H9 (cell line): Measurements from ENCODE around the gene HEATR1. TPM values are rescaled to one million over a fixed set of nuclear protein-coding genes. Genes with fewer than 3 reads are reported as not detected.

Experiments
- DNase-seq: peaks from one replicate; pipeline ENCODE4 v3.0.0-alpha.2; 2017
- H2AFZ ChIP-seq: one replicate; pipeline ENCODE4 v1.6.1; 2013; ENCODE audit warnings: mild to moderate bottlenecking, low read length, control low read depth, moderate library complexity
- H2AK5ac ChIP-seq: 2 replicates; pipeline ENCODE4 v1.6.1; 2013; ENCODE audit warnings: low read length, control low read depth, mixed read lengths; ENCODE audit not compliant: insufficient read length
- H2BK120ac ChIP-seq: one replicate; pipeline ENCODE4 v1.6.1; 2013; ENCODE audit warnings: low read depth, mild to moderate bottlenecking, low read length, control low read depth, inconsistent platforms; ENCODE audit not compliant: poor library complexity, severe bottlenecking
- H2BK12ac ChIP-seq: 2 replicates; pipeline ENCODE4 v1.6.1; 2013; ENCODE audit warnings: low read length, control low read depth, mixed read lengths, low read depth; ENCODE audit not compliant: insufficient read length
- H2BK15ac ChIP-seq: 2 replicates; pipeline ENCODE4 v1.6.1; 2013; ENCODE audit warnings: low read depth, low read length, control low read depth
- H2BK20ac ChIP-seq: one replicate; pipeline ENCODE4 v1.6.1; 2013; ENCODE audit warnings: low read depth, mild to moderate bottlenecking, low read length, control low read depth, inconsistent platforms; ENCODE audit not compliant: poor library complexity, severe bottlenecking
- H2BK5ac ChIP-seq: 2 replicates; pipeline ENCODE4 v1.6.1; 2013; ENCODE audit warnings: low read length, control low read depth, mixed read lengths; ENCODE audit not compliant: insufficient read length
- H3K14ac ChIP-seq: 2 replicates; pipeline ENCODE4 v1.6.1; 2013; ENCODE audit warnings: low read length, control low read depth; ENCODE audit not compliant: insufficient read depth
- H3K18ac ChIP-seq: 2 replicates; pipeline ENCODE4 v1.6.1; 2013; ENCODE audit warnings: low read depth, mild to moderate bottlenecking, mixed read lengths, low read length, control low read depth; ENCODE audit not compliant: insufficient read length
- H3K23ac ChIP-seq: 2 replicates; pipeline ENCODE4 v1.6.1; 2013; ENCODE audit warnings: low read length, control low read depth, mixed read lengths, low read depth; ENCODE audit not compliant: insufficient read length
- H3K23me2 ChIP-seq: 2 replicates; pipeline ENCODE4 v1.6.1; 2013; ENCODE audit warnings: low read depth, mild to moderate bottlenecking, mixed read lengths, low read length, control low read depth; ENCODE audit not compliant: insufficient read length, poor library complexity, severe bottlenecking
- H3K27ac ChIP-seq: 2 replicates; pipeline ENCODE4 v1.5.1; 2013; ENCODE audit warnings: low read length, control low read depth, mixed read lengths, low read depth; ENCODE audit not compliant: insufficient read length
- H3K27me3 ChIP-seq: 2 replicates; pipeline ENCODE4 v1.6.1; 2013; ENCODE audit warnings: low read length, control low read depth, inconsistent platforms; ENCODE audit not compliant: insufficient read depth
- H3K4ac ChIP-seq: 2 replicates; pipeline ENCODE4 v1.6.1; 2013; ENCODE audit warnings: low read depth, mild to moderate bottlenecking, control low read depth, inconsistent platforms, low read length, moderate library complexity
- H3K4me1 ChIP-seq: 2 replicates; pipeline ENCODE4 v1.6.1; 2013; ENCODE audit warnings: low read length, control low read depth, inconsistent platforms; ENCODE audit not compliant: insufficient read depth
- H3K4me2 ChIP-seq: 2 replicates; pipeline ENCODE4 v1.6.1; 2013; ENCODE audit warnings: low read length, control low read depth, mixed read lengths; ENCODE audit not compliant: insufficient read length, insufficient read depth
- H3K56ac ChIP-seq: 2 replicates; pipeline ENCODE4 v1.6.1; 2013; ENCODE audit warnings: low read depth, mild to moderate bottlenecking, mixed read lengths, low read length, control low read depth; ENCODE audit not compliant: insufficient read length
- H3K79me1 ChIP-seq: 2 replicates; pipeline ENCODE4 v1.6.1; 2013; ENCODE audit warnings: low read depth, mild to moderate bottlenecking, moderate library complexity, low read length, control low read depth, inconsistent platforms; ENCODE audit not compliant: insufficient read depth, poor library complexity, severe bottlenecking
- H3K79me2 ChIP-seq: 2 replicates; pipeline ENCODE4 v1.6.1; 2013; ENCODE audit warnings: low read length, control low read depth, inconsistent platforms; ENCODE audit not compliant: insufficient read depth
- H3K9ac ChIP-seq: 2 replicates; pipeline ENCODE4 v1.6.1; 2013; ENCODE audit warnings: low read length, control low read depth, mixed read lengths; ENCODE audit not compliant: insufficient read length; ENCODE audit errors: extremely low read depth
- H3K9me3 ChIP-seq: one replicate; pipeline ENCODE4 v1.6.1; 2013; ENCODE audit warnings: low read depth, low read length, inconsistent platforms; ENCODE audit not compliant: control insufficient read depth
- H3T11ph ChIP-seq: one replicate; pipeline ENCODE4 v1.6.1; 2013; ENCODE audit warnings: mild to moderate bottlenecking, low read length, control low read depth, inconsistent platforms
- H4K20me1 ChIP-seq: one replicate; pipeline ENCODE4 v1.6.1; 2013; ENCODE audit not compliant: control insufficient read depth, insufficient read length, insufficient read depth
- H4K5ac ChIP-seq: 2 replicates; pipeline ENCODE4 v1.6.1; 2013; ENCODE audit warnings: low read depth, mild to moderate bottlenecking, mixed read lengths, low read length, control low read depth; ENCODE audit not compliant: insufficient read length
- H4K8ac ChIP-seq: replicated peaks from 2 replicates; pipeline ENCODE4 v1.6.1; 2013; ENCODE audit warnings: low read length, control low read depth, mixed read lengths, low read depth; ENCODE audit not compliant: insufficient read length
- H4K91ac ChIP-seq: 2 replicates; pipeline ENCODE4 v1.6.1; 2013; ENCODE audit warnings: low read depth, mild to moderate bottlenecking, moderate library complexity, mixed read lengths, low read length, control low read depth; ENCODE audit not compliant: insufficient read length
- H3K27ac Mint-ChIP-seq, 3 experiments: 2 replicates in 2 of 3; 3 replicates in 1 of 3; pipeline ENCODE4 v1.8.0; 2020 to 2021; ENCODE audit warnings: mixed read lengths in 3 of 3, mild to moderate bottlenecking in 1 of 3, moderate library complexity in 1 of 3
- H3K27me3 Mint-ChIP-seq: 2 replicates; pipeline ENCODE4 v1.8.0; 2021; ENCODE audit warnings: low read depth, mild to moderate bottlenecking, moderate library complexity, mixed read lengths
- H3K36me3 Mint-ChIP-seq, 3 experiments: 2 replicates in 2 of 3; 3 replicates in 1 of 3; pipeline ENCODE4 v1.8.0; 2020 to 2021; ENCODE audit warnings: low read depth in 3 of 3, mixed read lengths in 3 of 3; ENCODE audit not compliant: insufficient read depth in 1 of 3
- H3K4me1 Mint-ChIP-seq, 2 experiments: 2 replicates each; pipeline ENCODE4 v1.8.0; 2020; ENCODE audit warnings: mixed read lengths in 2 of 2
- H3K4me3 Mint-ChIP-seq, 2 experiments: 2 replicates in 1 of 2; 3 replicates in 1 of 2; pipeline ENCODE4 v1.8.0; 2020 to 2021; ENCODE audit warnings: mild to moderate bottlenecking in 2 of 2, mixed read lengths in 2 of 2, moderate library complexity in 1 of 2
- H3K9me3 Mint-ChIP-seq, 2 experiments: 2 replicates in 1 of 2; 3 replicates in 1 of 2; pipeline ENCODE4 v1.8.0; 2020; ENCODE audit warnings: mild to moderate bottlenecking in 2 of 2, mixed read lengths in 2 of 2, moderate library complexity in 1 of 2
- CTCF ChIP-seq: fragments of 200-600 bp; sonication (generic); conservative IDR thresholded peaks from 3 replicates; pipeline ENCODE4 v1.8.0; 2021; ENCODE audit warnings: antibody characterized with exemption, mild to moderate bottlenecking
- WGBS: extraction: QIAGEN DNeasy Blood & Tissue Kit; methylation state at CpG from one replicate; pipeline ENCODE4 v1.1.7; 2013; ENCODE audit warnings: missing lambda C conversion rate, low lambda C conversion rate, mixed read lengths; ENCODE audit not compliant: insufficient read length; ENCODE audit errors: extremely low coverage; 5-methylcytosine and 5-hydroxymethylcytosine counted together
- total RNA-seq: library from RNA; stranded (reverse); gene quantifications from 2 replicates; pipeline ENCODE4 v1.2.1, GENCODE V29; 2021

HEATR1 gene
- total RNA-seq, 1 experiment from 2014 or later: 88.2 TPM

DNA sequence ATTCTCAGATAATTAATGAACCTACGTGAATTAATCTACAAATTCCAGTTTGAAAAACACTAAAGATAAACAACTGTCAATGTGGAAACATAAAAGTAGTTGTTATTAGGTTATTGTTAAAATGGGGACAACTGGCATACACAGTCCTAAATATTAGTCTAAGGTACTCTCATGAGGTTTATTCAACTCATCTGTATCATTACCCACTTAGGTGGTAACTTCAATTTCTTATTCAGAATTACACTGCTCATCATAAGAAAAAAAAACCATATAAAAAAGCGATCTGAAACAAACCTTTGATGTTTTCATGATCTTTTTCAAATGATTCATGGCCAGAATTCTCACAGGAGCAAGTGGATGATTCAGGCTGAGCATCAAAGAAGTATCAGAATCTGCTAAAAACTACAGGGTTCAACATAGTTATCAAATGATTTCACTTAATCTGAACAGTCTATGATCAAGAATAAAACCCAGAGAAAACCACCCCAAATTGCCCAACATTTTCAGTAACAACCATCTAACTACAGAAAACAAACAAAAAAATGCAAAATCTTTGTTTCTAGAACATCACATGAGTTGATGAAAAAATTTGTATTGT, 13.7 kb downstream of the HEATR1 start:
- no peak overlapping the region for H2BK20ac ChIP-seq
- peaks cover 27 to 86% (median 64%) of the 10 kb centered on the region in 3 experiments; a peak in 6 of 7 replicates for H3K36me3 Mint-ChIP-seq
- no CpG with 5 or more reads among the region's 2 CpGs for WGBS

More for the DNA sequence above, 13.7 kb downstream of the HEATR1 start:
- Histone ChIP-seq H3K23ac (no peak overlapping the region), H4K5ac (no peak overlapping the region), H3K79me1 (no peaks in the 10 kb centered on the region), H3T11ph (no peak overlapping the region), H3K9me3 (no peaks in the 10 kb centered on the region), H3K4ac (no peak overlapping the region), H2BK15ac (no peak overlapping the region), H3K27me3 (no peaks in the 10 kb centered on the region), H2BK12ac (no peak overlapping the region), H3K9ac (no peak overlapping the region), H4K91ac (no peak overlapping the region), H2BK5ac (no peak overlapping the region), H4K8ac (no peak overlapping the region), H3K79me2 (no peaks in the 10 kb centered on the region), H3K4me1 (no peaks in the 10 kb centered on the region), H2AFZ (no peak overlapping the region), H3K18ac (no peak overlapping the region), H2BK120ac (no peak overlapping the region), H3K4me2 (no peak overlapping the region), H3K23me2 (no peaks in the 10 kb centered on the region), H2AK5ac (no peak overlapping the region), H3K14ac (no peak overlapping the region), H3K56ac (no peak overlapping the region), H3K27ac (no peak overlapping the region), H4K20me1 (no peaks in the 10 kb centered on the region)
- Mint-ChIP-seq H3K4me3 (no peak overlapping the region), H3K4me1 (no peaks in the 10 kb centered on the region), H3K27me3 (no peaks in the 10 kb centered on the region), H3K9me3 (no peaks in the 10 kb centered on the region), H3K27ac (no peak overlapping the region)
- TF ChIP-seq CTCF: no peak
- DNase-seq: no peak
